ENCODE measurements around the gene CLCN1. TPM values are rescaled to one million over a fixed set of nuclear protein-coding genes. Genes with fewer than 3 reads are reported as not detected.

The CLCN1 gene
- total and polyA plus RNA-seq, 10 of the 15 experiments (the other 5 are each of a cell fraction or from before 2014, with no cell fraction given) = 0.30 TPM; not detected in 9

DNA sequence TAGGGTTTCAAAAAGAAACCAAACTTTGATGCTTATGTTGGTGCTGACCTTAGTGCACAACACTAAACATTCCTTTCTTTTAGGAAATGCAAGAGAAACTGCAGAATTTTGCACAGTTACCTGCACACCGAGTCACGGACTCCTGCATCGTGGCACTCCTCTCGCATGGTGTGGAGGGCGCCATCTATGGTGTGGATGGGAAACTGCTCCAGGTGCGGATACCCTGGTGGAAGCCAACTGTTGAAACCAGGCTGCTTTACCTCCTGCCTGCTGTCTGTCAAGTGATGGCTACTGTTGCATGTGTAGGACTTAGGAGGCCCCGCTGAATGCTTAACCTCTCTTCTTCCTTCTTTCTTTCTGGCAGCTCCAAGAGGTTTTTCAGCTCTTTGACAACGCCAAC lies 16.1 kb upstream of the CLCN1 start (continued):
- TF ChIP-seq USF2 (IDR thresholded peaks at IDR 0.05; ENCODE audit: borderline replicate concordance, low read depth, low read length) (no peak), PBX3 (IDR thresholded peaks at IDR 0.05; ENCODE audit: insufficient replicate concordance, low read depth, low read length) (no peak), EP300 (IDR thresholded peaks at IDR 0.05; ENCODE audit: borderline replicate concordance in 1 of 2, control insufficient read depth in 1 of 2, low read depth in 2 of 2, low read length in 2 of 2) (no peak), TAF1 (IDR thresholded peaks at IDR 0.05; ENCODE audit: borderline replicate concordance, low read depth, low read length) (no peak), SREBF1 (IDR thresholded peaks at IDR 0.05; ENCODE audit: low read length) (no peak), RB1 (IDR thresholded peaks at IDR 0.05; ENCODE audit: borderline replicate concordance) (no peak), NRF1 (conservative IDR thresholded peaks at IDR 0.05; ENCODE audit: low read depth, low read length) (no peak), RUNX3 (IDR thresholded peaks at IDR 0.05; ENCODE audit: low read length) (no peak), POLR2AphosphoS5 (IDR thresholded peaks at IDR 0.05; ENCODE audit: low read length) (no peak), TCF12 (IDR thresholded peaks at IDR 0.05; ENCODE audit: low read depth, low read length) (no peak)
